ENCODE measurements around the gene RNMT.
"Not testable (repeated sequence)": the region's sequence is repeated elsewhere in the genome, so short reads cannot be mapped to it uniquely, and the experiment has no call there.

Gene RNMT

GRCh38 chr18:13726232-13726971 lies at the start of gene RNMT, which contains the start of gene FAM210A:
Gene RNMT (plus strand): TSS chr18:13726673. CDS start chr18:13731518, 4,845 bp downstream.
Gene FAM210A (minus strand): TSS chr18:13726558. CDS start chr18:13682077, 44,481 bp downstream.
- in situ Hi-C loops (cut with MboI; ENCODE audit: low sequenced_read_pairs): no loop called here

DNA sequence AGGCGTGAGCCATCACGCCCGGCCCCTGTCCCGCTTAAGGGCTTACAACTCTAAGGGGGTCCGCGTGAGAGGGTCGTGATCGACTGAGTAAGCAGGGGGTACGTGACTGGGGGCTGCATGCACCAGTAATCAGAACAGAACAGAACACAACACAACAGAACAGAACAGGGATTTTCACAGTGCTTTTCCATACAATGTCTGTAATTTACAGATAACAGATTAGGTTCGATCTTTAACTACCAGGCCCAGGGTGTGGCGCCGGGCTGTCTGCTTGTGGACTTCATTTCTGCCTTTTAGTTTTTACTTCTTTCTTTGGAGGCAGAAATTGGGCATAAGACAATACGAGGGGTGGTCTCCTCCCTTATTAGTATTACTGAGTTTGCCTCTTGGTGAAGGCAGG lies 49.1 kb upstream of the RNMT start:
- in situ Hi-C loops (cut with MboI; ENCODE audit: low sequenced_read_pairs): not testable (repeated sequence)

DNA sequence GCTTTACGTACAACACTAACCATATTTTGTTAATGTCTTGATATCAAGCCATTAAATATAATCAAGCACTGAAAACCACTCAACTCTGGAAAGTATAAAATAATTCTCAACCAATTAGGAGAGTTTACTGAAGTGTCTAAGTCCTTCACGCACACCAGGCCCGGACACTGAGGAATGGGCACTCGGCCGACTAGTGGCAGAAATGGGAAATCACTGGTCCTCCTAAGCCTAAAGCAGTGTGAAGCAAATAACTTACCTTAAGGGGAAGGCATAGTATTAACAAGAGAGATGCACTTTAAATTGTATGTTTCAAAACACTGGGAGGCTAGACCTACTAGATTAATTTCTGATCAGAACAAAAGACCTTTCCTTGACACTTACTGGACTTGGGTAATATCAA lies 45.9 kb upstream of the RNMT start:
- in situ Hi-C loops (cut with MboI; ENCODE audit: low sequenced_read_pairs): no loop called here

DNA sequence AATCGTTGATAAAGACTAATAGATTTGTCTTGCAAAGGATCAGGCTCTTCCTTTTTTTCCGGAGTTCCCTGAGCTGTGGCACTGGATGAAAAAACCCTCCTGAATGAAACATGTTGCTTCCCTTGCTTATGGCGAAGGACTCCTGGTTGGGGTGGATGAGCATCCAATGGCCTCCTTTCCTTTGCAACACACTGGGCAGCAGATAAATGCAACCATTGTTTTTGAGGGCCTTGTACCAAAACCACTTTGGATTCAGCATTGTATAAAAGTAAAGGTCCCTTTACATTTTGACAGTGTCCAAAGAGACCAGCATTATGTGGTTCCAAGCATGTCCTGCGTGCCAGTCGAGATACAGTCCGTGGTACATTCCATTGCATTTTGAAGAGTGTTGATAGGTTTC lies 44.8 kb upstream of the RNMT start:
- in situ Hi-C loops (cut with MboI; ENCODE audit: low sequenced_read_pairs): no loop called here

DNA sequence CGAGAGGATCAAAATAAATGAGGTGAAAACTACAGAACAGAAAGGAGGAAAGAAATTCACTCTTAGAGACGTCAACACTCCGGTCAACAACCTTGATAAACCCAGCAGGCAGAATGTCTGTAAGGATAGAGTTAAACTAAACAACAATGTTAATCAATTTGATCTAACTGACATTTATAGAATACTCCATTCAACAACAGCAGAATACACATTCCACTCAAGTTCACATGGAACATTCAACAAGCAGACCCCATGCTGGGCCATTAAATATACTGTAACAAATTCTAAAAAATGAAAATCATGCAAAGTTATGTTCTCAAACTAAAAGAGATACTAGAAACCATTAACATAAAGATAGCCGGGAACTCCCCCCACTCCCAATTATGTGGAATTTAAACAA lies 41.9 kb upstream of the RNMT start:
- in situ Hi-C loops (cut with MboI; ENCODE audit: low sequenced_read_pairs): no loop called here

DNA sequence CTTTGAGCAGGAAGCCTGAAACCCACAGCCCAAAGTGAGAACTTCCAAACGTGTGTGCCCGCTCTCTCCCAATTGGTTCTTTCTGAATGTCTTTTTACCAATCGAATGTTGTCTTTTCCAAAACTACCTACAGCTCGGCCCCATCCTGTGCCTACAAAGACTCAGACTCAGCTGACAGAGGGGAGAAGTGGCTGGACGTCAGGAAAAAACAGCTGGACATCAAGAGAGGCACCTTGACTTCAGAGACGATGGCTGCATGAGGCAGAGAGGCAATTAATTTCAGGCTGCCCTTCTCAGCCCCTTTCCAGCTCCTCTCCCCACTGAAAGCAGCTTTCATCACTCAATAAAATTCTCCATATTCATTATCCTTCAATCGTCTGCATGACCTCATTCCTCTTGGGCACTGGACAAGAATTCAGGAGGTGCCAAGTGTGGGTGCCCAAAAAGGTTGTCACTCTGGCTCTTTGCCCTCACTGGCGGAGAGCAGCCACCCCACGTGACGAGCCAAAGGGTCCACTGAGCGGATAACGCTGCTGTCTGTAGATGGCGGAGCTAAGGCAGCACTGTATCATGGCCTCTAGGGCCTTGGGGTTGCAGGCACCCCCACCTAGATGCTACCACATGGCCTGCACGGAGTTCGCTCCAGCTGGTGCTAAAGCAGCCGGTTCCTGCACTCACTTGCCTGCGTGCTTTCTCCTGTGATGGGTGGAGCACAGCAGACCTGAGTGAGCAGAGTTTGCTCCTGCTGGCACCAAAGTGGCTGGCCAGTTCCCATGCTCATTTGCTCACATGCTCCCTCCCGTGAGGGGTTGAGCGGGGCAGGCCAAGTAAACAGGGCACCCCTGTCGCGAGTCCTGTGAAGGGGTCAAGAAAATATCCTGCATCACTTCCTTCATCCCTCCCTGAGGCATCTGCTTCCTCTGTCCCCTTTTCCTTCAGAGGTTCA lies 38.0 kb upstream of the RNMT start:
- in situ Hi-C loops (cut with MboI; ENCODE audit: low sequenced_read_pairs): no loop called here

DNA sequence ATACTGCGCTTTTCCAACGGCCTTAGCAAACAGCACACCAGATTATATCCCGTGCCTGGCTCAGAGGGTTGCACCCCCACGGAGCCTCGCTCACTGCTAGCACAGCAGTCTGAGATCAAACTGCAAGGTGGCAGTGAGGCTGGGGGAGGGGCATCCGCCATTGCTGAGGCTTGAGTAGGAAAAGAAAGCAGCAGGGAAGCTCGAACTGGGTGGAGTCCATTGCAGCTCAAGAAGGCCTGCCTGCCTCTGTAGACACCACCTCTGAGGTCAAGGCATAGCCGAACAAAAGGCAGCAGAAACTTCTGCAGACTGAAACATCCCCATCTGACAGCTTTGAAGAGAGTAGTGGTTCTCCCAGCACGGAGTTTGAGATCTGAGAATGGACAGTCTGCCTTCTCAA lies 36.4 kb upstream of the RNMT start:
- in situ Hi-C loops (cut with MboI; ENCODE audit: low sequenced_read_pairs): not testable (repeated sequence)

DNA sequence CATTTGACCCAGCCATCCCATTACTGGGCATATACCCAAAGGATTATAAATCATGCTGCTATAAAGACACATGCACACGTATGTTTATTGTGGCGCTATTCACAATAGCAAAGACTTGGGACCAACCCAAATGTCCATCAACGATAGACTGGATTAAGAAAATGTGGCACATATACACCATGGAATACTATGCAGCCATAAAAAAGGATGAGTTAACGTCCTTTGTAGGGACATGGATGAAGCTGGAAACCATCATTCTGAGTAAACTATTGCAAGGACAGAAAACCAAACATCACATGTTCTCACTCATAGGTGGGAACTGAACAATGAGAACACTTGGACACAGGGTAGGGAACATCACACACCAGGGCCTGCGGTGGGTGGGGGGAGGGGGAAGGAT lies 31.1 kb upstream of the RNMT start:
- in situ Hi-C loops (cut with MboI; ENCODE audit: low sequenced_read_pairs): not testable (repeated sequence)

- in situ Hi-C loops (cut with MboI; ENCODE audit: low sequenced_read_pairs): no loop called here
Measured at GRCh38 chr18:13696961-13697360, 29.5 kb upstream of the RNMT start.

- in situ Hi-C loops (cut with MboI; ENCODE audit: low sequenced_read_pairs): no loop called here
Measured at GRCh38 chr18:13700153-13700552, 26.3 kb upstream of the RNMT start.

DNA sequence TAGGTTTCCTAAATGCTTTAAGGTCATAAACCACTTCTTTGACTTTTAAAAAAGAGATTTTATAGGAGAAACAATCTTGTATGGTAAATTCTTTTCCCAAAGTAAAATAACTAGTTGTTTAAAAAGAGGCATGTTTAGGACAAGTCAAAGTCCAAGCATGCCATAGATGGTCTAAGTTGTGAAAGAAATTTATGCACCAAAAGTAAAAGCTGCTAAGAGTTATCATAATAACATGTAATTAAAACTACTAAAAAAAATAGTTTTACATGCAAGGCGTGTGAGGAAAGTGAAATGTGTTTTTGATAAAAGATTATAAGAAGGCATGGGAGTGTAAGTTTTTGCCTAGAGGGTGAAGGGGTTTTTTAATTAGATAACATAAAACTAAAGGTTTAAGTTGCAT lies 22.6 kb upstream of the RNMT start:
- in situ Hi-C loops (cut with MboI; ENCODE audit: low sequenced_read_pairs): no loop called here

- in situ Hi-C loops (cut with MboI; ENCODE audit: low sequenced_read_pairs): no loop called here
Measured at GRCh38 chr18:13710414-13710831, 16.1 kb upstream of the RNMT start.

DNA sequence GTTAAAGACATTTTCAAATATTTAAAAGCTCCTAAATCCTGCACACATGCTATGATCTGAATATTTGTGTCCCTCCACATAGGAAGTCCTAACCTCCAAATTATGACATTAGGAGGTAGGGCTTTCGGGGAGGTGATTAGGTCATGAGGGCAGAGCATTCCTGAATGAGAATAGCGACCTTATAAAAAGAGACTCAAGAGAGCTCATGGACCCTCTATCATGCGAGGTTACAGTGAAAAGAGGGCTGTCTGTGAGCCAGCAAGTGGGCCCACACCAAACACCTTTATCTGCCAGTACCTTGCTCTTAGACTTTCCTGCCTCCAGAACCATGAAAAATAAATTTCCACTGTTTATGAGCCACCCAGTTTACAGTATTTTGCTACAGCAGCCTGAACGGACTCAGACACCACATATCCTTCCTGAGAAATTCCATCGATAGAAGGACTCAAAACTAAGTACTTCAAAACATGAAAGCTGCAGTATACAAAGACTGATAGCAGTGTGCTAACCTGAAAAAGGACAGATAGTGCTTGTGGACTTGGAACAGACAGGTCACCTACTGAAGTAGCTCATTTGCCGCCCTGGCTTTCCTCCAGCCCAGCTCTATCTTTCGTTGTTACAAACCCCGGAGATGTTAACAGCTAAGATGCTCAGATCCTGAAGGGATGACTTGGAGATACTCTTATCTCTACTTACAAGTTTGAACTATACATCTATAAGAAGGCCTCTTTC lies 13.9 kb upstream of the RNMT start:
- in situ Hi-C loops (cut with MboI; ENCODE audit: low sequenced_read_pairs): no loop called here

GRCh38 chr18:13713455-13714055 lies 12.9 kb upstream of the RNMT start:
- in situ Hi-C loops (cut with MboI; ENCODE audit: low sequenced_read_pairs): no loop called here

DNA sequence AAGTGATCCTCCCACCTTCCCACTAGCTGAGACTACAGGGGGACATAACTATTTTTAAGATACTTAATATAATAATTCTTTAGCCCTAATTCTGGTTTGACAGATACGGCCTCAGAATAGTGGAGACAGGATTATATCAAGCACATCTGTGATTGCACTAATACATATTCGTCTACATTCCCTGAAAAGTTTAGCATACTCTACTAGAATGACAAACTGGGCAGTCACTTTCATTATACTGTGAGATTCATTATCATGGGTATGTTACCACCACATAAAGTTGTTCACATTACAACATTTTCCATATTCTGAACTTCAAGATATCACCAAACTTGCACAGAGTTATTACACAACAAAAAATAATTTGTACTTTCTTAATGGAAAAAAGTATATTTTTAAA lies 11.1 kb upstream of the RNMT start:
- in situ Hi-C loops (cut with MboI; ENCODE audit: low sequenced_read_pairs): no loop called here

DNA sequence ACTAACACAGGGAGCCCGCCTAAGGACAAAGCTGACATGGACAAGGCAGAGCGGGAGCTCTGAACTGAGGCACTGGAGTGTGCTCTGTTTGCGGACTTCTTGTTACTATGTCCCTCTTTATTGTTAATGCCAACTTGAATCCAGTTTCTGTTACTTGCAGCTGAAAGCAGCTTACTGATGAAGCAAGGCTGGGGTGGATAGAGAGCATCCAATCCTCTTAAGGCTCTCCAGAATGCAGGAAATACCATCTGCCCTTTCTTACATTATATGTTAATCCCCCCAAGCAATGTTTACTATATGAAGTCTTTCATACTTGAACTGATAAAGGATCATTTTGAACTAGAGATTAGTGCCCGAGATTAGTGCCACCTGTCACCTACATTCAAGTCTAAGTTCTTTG lies 9.6 kb upstream of the RNMT start:
- in situ Hi-C loops (cut with MboI; ENCODE audit: low sequenced_read_pairs): no loop called here

DNA sequence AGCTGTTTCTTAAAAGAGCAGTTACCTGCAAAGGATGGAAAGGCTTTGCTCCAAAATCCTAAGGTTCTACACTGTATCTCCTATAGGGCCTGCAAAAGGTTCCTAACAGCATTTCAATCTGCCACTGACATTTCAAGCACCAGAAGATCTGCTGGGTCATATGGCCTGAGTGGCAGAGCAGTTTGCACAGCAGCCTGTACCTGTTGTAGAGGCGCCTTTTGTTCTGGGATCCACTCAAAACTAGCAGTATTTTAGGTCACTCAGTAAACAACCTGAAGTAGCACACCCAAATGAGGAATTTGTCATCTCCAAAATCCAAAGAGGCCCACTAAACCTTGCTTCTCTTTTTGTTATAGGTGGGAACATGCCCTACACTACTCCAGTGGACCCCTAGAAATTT lies 6.3 kb upstream of the RNMT start:
- in situ Hi-C loops (cut with MboI; ENCODE audit: low sequenced_read_pairs): no loop called here

DNA sequence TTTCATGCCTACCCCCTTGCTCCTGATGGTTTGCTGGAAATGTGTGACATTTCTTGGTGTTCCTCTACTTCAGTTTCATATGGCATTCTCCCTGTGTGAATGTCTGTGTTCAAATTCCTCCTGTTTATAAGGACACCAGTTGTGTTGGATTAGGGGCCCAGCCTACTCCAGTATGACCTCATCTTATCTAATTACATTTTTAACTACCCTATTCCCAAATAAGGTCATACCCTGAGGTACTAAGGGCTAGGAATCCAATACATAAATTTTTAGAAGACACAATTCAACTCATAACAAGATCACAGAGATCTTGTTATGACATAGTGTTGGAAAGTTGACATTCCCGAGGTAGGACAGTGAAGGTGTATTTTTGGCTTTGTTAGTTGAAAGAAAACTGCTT lies 5.6 kb upstream of the RNMT start:
- in situ Hi-C loops (cut with MboI; ENCODE audit: low sequenced_read_pairs): no loop called here

- in situ Hi-C loops (cut with MboI; ENCODE audit: low sequenced_read_pairs): no loop called here
Measured at GRCh38 chr18:13725566-13726231, 774 bp upstream of the RNMT start.

- in situ Hi-C loops (cut with MboI; ENCODE audit: low sequenced_read_pairs): no loop called here
Measured at GRCh38 chr18:13726972-13727331, 479 bp downstream of the RNMT start.
